Measurements from ENCODE around the gene PTPRK. TPM values are rescaled to one million over a fixed set of nuclear protein-coding genes. Genes with fewer than 3 reads are reported as not detected.

PTPRK gene
- total and polyA plus RNA-seq, 10 of the 15 experiments (the other 5 are each of a cell fraction or from before 2014, with no cell fraction given), result 0.23 to 1.9 (median 0.55) TPM

DNA sequence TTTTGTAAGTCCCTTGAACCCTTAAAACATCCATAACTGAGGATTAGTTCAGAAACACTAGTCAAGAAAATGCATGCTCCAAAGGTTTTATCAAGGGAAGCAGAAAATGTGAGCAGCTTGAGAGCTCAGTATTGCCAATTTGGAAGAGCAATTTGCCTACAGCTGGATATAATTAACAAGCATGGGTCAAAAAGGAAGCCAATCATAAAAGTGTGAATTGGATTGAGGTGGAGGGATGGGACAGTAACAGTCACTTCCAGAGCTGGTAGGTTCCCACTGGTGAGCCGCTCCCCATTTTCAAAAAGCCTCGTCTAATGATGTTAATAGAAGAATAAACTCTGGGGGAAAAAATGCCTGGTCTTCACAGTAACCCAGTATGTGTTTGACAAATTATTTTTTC is 5.0 kb upstream of the PTPRK start:
- ATAC-seq (no peak), DNase-seq (ENCODE audit: low read depth, low spot score) (no peak), FAIRE-seq (no peak)
- intact Hi-C loops (cut with micrococcal nuclease; ENCODE audit: unreplicated experiment), result no loop called here
- Histone ChIP-seq H2AFZ (ENCODE audit: control insufficient read depth, low read depth, low read length) (no peak overlapping the region), H3K4me2 (ENCODE audit: control insufficient read depth, insufficient read depth) (no peak overlapping the region), H3K27me3 (replicated peaks in 1 of 2; ENCODE audit: control insufficient read depth in 2 of 2, insufficient read depth in 2 of 2, low read length in 1 of 2) (peaks cover 0 to 9% of the 10 kb centered on the region in 2 experiments; a peak in 2 of 4 replicates), H3K36me3 (ENCODE audit: control insufficient read depth in 2 of 2, insufficient read depth in 2 of 2, low read length in 1 of 2) (no peaks in the 10 kb centered on the region), H4K20me1 (ENCODE audit: control insufficient read depth, insufficient read depth) (no peaks in the 10 kb centered on the region), H3K79me2 (ENCODE audit: control insufficient read depth, insufficient read depth, low read length) (no peaks in the 10 kb centered on the region), H3K4me3 (no peak overlapping the region), H3K9ac (ENCODE audit: control insufficient read depth, insufficient read depth, low read length) (no peak overlapping the region), H3K27ac (ENCODE audit: control insufficient read depth, insufficient read depth) (no peak overlapping the region), H3K9me3 (replicated peaks; ENCODE audit: control insufficient read depth, insufficient read depth, low read length) (no peaks in the 10 kb centered on the region), H3K4me1 (ENCODE audit: control insufficient read depth, insufficient read depth, low read length) (no peaks in the 10 kb centered on the region)
- in situ Hi-C loops (cut with MboI), result no loop called here
- ChIA-PET RAD21 (ENCODE audit: unreplicated experiment) (no interaction called here), SMC1A (ENCODE audit: uncharacterized antibody, unreplicated experiment) (no interaction called here), POLR2A (no interaction called here), CTCF (no interaction called here)
- WGBS (ENCODE audit: insufficient coverage, insufficient replicate concordance, low lambda C conversion rate, missing lambda C conversion rate), result 26% methylated on average over 2 of the region's 2 CpGs
- TF ChIP-seq, protein P1, sequence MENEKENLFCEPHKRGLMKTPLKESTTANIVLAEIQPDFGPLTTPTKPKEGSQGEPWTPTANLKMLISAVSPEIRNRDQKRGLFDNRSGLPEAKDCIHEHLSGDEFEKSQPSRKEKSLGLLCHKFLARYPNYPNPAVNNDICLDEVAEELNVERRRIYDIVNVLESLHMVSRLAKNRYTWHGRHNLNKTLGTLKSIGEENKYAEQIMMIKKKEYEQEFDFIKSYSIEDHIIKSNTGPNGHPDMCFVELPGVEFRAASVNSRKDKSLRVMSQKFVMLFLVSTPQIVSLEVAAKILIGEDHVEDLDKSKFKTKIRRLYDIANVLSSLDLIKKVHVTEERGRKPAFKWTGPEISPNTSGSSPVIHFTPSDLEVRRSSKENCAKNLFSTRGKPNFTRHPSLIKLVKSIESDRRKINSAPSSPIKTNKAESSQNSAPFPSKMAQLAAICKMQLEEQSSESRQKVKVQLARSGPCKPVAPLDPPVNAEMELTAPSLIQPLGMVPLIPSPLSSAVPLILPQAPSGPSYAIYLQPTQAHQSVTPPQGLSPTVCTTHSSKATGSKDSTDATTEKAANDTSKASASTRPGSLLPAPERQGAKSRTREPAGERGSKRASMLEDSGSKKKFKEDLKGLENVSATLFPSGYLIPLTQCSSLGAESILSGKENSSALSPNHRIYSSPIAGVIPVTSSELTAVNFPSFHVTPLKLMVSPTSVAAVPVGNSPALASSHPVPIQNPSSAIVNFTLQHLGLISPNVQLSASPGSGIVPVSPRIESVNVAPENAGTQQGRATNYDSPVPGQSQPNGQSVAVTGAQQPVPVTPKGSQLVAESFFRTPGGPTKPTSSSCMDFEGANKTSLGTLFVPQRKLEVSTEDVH (IDR thresholded peaks at IDR 0.05; ENCODE audit: low read depth, partially characterized antibody), result no peak
- TF ChIP-seq KDM1A (IDR thresholded peaks at IDR 0.05; ENCODE audit: borderline replicate concordance) (no peak), FOS (IDR thresholded peaks at IDR 0.05; ENCODE audit: borderline replicate concordance, extremely low read depth, insufficient read length) (no peak), RUNX3 (IDR thresholded peaks at IDR 0.05; ENCODE audit: low read length) (no peak)
- BruUV-seq (replicated peaks), result no TSS peak

GRCh38 chr6:128521282-128521632 is 858 bp upstream of the PTPRK start:
- H2AFZ ChIP-seq (ENCODE audit: control insufficient read depth, low read depth, low read length), result no peak overlapping the region
- no peak overlapping the region for H3K4me3 ChIP-seq
- H3K9ac ChIP-seq (ENCODE audit: control insufficient read depth, insufficient read depth, low read length), result no peak overlapping the region
- no peak for ATAC-seq
- ChIA-PET SMC1A (ENCODE audit: uncharacterized antibody, unreplicated experiment) (no interaction called here), CTCF (interaction anchor here (1.2 kb wide), 1 partner anchor 8 kb away, joined by 3 read pairs; no protein-coding TSS in a partner anchor), POLR2A (no interaction called here), RAD21 (ENCODE audit: unreplicated experiment) (no interaction called here)
- in situ Hi-C loops (cut with MboI), result no loop called here
- no peak for FAIRE-seq
- no peaks in the 10 kb centered on the region for H4K20me1 ChIP-seq (ENCODE audit: control insufficient read depth, insufficient read depth)
- H3K9me3 ChIP-seq (replicated peaks; ENCODE audit: control insufficient read depth, insufficient read depth, low read length), result no peaks in the 10 kb centered on the region
- WGBS (ENCODE audit: insufficient coverage, insufficient replicate concordance, low lambda C conversion rate, missing lambda C conversion rate), result 88% methylated on average over 2 of the region's 2 CpGs
- no peak overlapping the region for H3K27ac ChIP-seq (ENCODE audit: control insufficient read depth, insufficient read depth)
- DNase-seq (ENCODE audit: low read depth, low spot score), result no peak
- no peaks in the 10 kb centered on the region for H3K36me3 ChIP-seq (ENCODE audit: control insufficient read depth in 2 of 2, insufficient read depth in 2 of 2, low read length in 1 of 2)
- BruUV-seq (replicated peaks), result no TSS peak
- TF ChIP-seq CHD2 (IDR thresholded peaks at IDR 0.05; ENCODE audit: borderline replicate concordance, low read depth, low read length) (no peak), MEF2B (IDR thresholded peaks at IDR 0.05; ENCODE audit: partially characterized antibody, poor library complexity, severe bottlenecking) (no peak), MXI1 (IDR thresholded peaks at IDR 0.05; ENCODE audit: low read depth, low read length) (no peak), JUNB (IDR thresholded peaks at IDR 0.05) (no peak)
- TF ChIP-seq, protein P2, sequence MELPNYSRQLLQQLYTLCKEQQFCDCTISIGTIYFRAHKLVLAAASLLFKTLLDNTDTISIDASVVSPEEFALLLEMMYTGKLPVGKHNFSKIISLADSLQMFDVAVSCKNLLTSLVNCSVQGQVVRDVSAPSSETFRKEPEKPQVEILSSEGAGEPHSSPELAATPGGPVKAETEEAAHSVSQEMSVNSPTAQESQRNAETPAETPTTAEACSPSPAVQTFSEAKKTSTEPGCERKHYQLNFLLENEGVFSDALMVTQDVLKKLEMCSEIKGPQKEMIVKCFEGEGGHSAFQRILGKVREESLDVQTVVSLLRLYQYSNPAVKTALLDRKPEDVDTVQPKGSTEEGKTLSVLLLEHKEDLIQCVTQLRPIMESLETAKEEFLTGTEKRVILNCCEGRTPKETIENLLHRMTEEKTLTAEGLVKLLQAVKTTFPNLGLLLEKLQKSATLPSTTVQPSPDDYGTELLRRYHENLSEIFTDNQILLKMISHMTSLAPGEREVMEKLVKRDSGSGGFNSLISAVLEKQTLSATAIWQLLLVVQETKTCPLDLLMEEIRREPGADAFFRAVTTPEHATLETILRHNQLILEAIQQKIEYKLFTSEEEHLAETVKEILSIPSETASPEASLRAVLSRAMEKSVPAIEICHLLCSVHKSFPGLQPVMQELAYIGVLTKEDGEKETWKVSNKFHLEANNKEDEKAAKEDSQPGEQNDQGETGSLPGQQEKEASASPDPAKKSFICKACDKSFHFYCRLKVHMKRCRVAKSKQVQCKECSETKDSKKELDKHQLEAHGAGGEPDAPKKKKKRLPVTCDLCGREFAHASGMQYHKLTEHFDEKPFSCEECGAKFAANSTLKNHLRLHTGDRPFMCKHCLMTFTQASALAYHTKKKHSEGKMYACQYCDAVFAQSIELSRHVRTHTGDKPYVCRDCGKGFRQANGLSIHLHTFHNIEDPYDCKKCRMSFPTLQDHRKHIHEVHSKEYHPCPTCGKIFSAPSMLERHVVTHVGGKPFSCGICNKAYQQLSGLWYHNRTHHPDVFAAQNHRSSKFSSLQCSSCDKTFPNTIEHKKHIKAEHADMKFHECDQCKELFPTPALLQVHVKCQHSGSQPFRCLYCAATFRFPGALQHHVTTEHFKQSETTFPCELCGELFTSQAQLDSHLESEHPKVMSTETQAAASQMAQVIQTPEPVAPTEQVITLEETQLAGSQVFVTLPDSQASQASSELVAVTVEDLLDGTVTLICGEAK (IDR thresholded peaks at IDR 0.05; ENCODE audit: borderline replicate concordance), result no peak
- intact Hi-C loops (cut with micrococcal nuclease; ENCODE audit: unreplicated experiment), result no loop called here
- H3K79me2 ChIP-seq (ENCODE audit: control insufficient read depth, insufficient read depth, low read length), result no peaks in the 10 kb centered on the region
- H3K4me1 ChIP-seq (ENCODE audit: control insufficient read depth, insufficient read depth, low read length), result peaks cover 5% of the 10 kb centered on the region
- peaks cover 11 to 29% of the 10 kb centered on the region in 2 experiments for H3K27me3 ChIP-seq (replicated peaks in 1 of 2; ENCODE audit: control insufficient read depth in 2 of 2, insufficient read depth in 2 of 2, low read length in 1 of 2)
- no peak overlapping the region for H3K4me2 ChIP-seq (ENCODE audit: control insufficient read depth, insufficient read depth)

Measured in GM12878 (cell line).